ENCODE results near the gene PEBP1.

DNA sequence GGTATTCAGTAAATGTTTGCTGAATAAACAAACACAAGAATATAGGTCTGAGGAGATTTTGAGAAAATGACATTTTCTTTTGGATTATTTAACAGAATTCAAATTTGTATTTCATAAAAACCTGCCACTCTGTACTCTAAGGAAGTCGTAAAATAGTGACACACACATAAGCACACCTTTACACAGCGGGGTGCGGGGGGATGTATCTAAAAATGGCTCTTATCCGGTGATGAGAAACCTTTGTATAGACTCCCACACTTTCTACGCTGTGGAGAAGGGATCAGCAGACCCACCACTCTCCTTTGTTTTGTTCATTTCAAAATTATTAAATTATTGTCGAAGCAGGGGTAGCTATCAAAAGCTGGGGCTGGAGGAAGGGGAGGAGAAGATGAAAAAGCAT, 58.0 kb downstream of the PEBP1 start:
- TF ChIP-seq CTCF (IDR thresholded peaks at IDR 0.05) (no peak), POLR2A (IDR thresholded peaks at IDR 0.05) (no peak)
